Stimulated activated CD4-positive, alpha-beta T cell treated with anti-CD3 and anti-CD28 coated beads, Interleukin-15, amount 100 ng/mL, for 24 hours (primary cell): ENCODE results near the gene LCP2.

Source experiments
- DNase-seq: peaks from one replicate; pipeline ENCODE4 v3.0.0-alpha.2; 2020

The LCP2 gene

GRCh38 chr5:170297589-170298462 is at the start of gene LCP2:
Gene LCP2, minus strand, starts transcription at chr5:170297777. Its CDS starts 166 bp downstream, at chr5:170297611.
- DNase-seq, result peak; percentile 72

GRCh38 chr5:170347022-170347567 is 49.5 kb upstream of the LCP2 start:
- no peak for DNase-seq

GRCh38 chr5:170345971-170346370 is 48.4 kb upstream of the LCP2 start:
- DNase-seq, result no peak

- DNase-seq, result no peak
Measured at GRCh38 chr5:170343177-170343576, 45.6 kb upstream of the LCP2 start.

- DNase-seq, result no peak
Measured at GRCh38 chr5:170342153-170342725, 44.7 kb upstream of the LCP2 start.

GRCh38 chr5:170341545-170341944 is 44.0 kb upstream of the LCP2 start:
- no peak for DNase-seq

- no peak for DNase-seq
Measured at GRCh38 chr5:170339780-170340167, 42.2 kb upstream of the LCP2 start.

- DNase-seq, result peak; percentile 74
Measured at GRCh38 chr5:170338933-170339779, 41.6 kb upstream of the LCP2 start.

- no peak for DNase-seq
Measured at GRCh38 chr5:170338291-170338690, 40.7 kb upstream of the LCP2 start.

GRCh38 chr5:170337045-170337733 is 39.6 kb upstream of the LCP2 start:
- no peak for DNase-seq

GRCh38 chr5:170336065-170336464 is 38.5 kb upstream of the LCP2 start:
- DNase-seq, result no peak

- peak; percentile 57 for DNase-seq
Measured at GRCh38 chr5:170334626-170335025, 37.0 kb upstream of the LCP2 start.

GRCh38 chr5:170333161-170333910 is 35.8 kb upstream of the LCP2 start:
- peak; percentile 79 for DNase-seq

- no peak for DNase-seq
Measured at GRCh38 chr5:170332058-170332457, 34.5 kb upstream of the LCP2 start.

GRCh38 chr5:170330568-170331054 is 33.0 kb upstream of the LCP2 start:
- DNase-seq, result peak; percentile 41

- DNase-seq, result no peak
Measured at GRCh38 chr5:170329524-170329923, 31.9 kb upstream of the LCP2 start.

- DNase-seq, result no peak
Measured at GRCh38 chr5:170327829-170328228, 30.3 kb upstream of the LCP2 start.

- DNase-seq, result no peak
Measured at GRCh38 chr5:170327168-170327567, 29.6 kb upstream of the LCP2 start.

GRCh38 chr5:170319301-170319700 is 21.7 kb upstream of the LCP2 start:
- no peak for DNase-seq

- DNase-seq, result no peak
Measured at GRCh38 chr5:170317499-170317898, 19.9 kb upstream of the LCP2 start.

GRCh38 chr5:170316937-170317336 is 19.4 kb upstream of the LCP2 start:
- no peak for DNase-seq

GRCh38 chr5:170315154-170315553 is 17.6 kb upstream of the LCP2 start:
- no peak for DNase-seq
